H1 (cell line): ENCODE results near the gene CYRIA.

Experiments used
- CHD7 ChIP-seq: fragments of 300-600 bp; sonication (generic); IDR thresholded peaks from 2 replicates; pipeline ENCODE4 v1.7.1; 2012; ENCODE audit warnings: low read length, moderate library complexity, mild to moderate bottlenecking, inconsistent platforms; ENCODE audit not compliant: insufficient replicate concordance
- CTCF ChIP-seq, 3 experiments: IDR thresholded peaks; 1 replicate in 2 of 3; 2 replicates in 1 of 3; pipeline versions ENCODE4 v1.5.1 to v1.6.1; 2011; ENCODE audit warnings: low read length in 3 of 3, mild to moderate bottlenecking in 3 of 3, inconsistent platforms in 2 of 3, low read depth in 1 of 3, moderate library complexity in 1 of 3; ENCODE audit not compliant: insufficient read depth in 1 of 3; ENCODE audit errors: control extremely low read depth in 1 of 3
- MAFK ChIP-seq: IDR thresholded peaks from 2 replicates; pipeline ENCODE4 v1.6.1; 2012; ENCODE audit warnings: low read depth, mild to moderate bottlenecking, improper control_type of control experiment, low read length
- NRF1 ChIP-seq: IDR thresholded peaks from 2 replicates; pipeline ENCODE4 v1.6.1; 2011; ENCODE audit warnings: mild to moderate bottlenecking, low read depth, low read length, improper control_type of control experiment
- TEAD4 ChIP-seq: IDR thresholded peaks from 2 replicates; pipeline ENCODE4 v1.6.1; 2012; ENCODE audit warnings: low read depth, low read length, inconsistent platforms, mixed read lengths

- TF ChIP-seq NRF1 (no peak), TEAD4 (no peak), MAFK (no peak), CTCF (IDR thresholded peaks at IDR 0.05; ENCODE audit: control extremely low read depth in 1 of 3, insufficient read depth in 1 of 3, low read depth in 1 of 3, low read length in 3 of 3) (no peak), CHD7 (no peak)
Measured at GRCh38 chr2:16660556-16660955, 5.1 kb downstream of the CYRIA start.
